ENCODE measurements around the gene NDUFV3. TPM values are rescaled to one million over a fixed set of nuclear protein-coding genes. Genes with fewer than 3 reads are reported as not detected.

The NDUFV3 gene
- 36.4 and 46.0 TPM in 2 replicates for total RNA-seq

GRCh38 chr21:42892931-42893755, at the start of gene NDUFV3:
Gene NDUFV3, plus strand, starts transcription at chr21:42893309. Its CDS starts 25 bp downstream, at chr21:42893334.

GRCh38 chr21:42878993-42879787, 13.9 kb upstream of the NDUFV3 start, which contains the start of gene WDR4:
Gene WDR4, minus strand, starts transcription at chr21:42879539. Its CDS starts 44 bp downstream, at chr21:42879495.

GRCh38 chr21:42925114-42925926, 32.2 kb downstream of the NDUFV3 start, which contains the start of gene ERVH48-1:
Gene ERVH48-1, minus strand, starts transcription at chr21:42925630. Its CDS starts 6,624 bp downstream, at chr21:42919006.

Other genes starting within 250 kb of the NDUFV3 start
- gene PDE9A, start 239.7 kb upstream of the NDUFV3 start, total RNA-seq, result 1.4 and 1.8 TPM in 2 replicates
- gene WDR4, start 13.8 kb upstream of the NDUFV3 start, total RNA-seq, result 9.9 and 12.3 TPM in 2 replicates
- gene ERVH48-1, start 32.3 kb downstream of the NDUFV3 start, total RNA-seq, result not detected in 2 replicates
- 6.9 and 9.1 TPM in 2 replicates for gene PKNOX1, start 81.3 kb downstream of the NDUFV3 start, total RNA-seq
- 8.0 and 23.9 TPM in 2 replicates for gene CBS, start 182.5 kb downstream of the NDUFV3 start, total RNA-seq
- 24.9 and 27.6 TPM in 2 replicates for gene U2AF1, start 214.3 kb downstream of the NDUFV3 start, total RNA-seq

Data from airway epithelial cell (primary cell).